Smooth muscle cell of the brain vasculature (primary cell): ENCODE data around the gene PRR13.
"Not testable (repeated sequence)": the region's sequence is repeated elsewhere in the genome, so short reads cannot be mapped to it uniquely, and the experiment has no call there.

Experiments used
- DNase-seq: peaks from one replicate; pipeline ENCODE4 v3.0.0-alpha.2; 2012; ENCODE audit warnings: low read depth, low spot score

PRR13 gene, protein sequence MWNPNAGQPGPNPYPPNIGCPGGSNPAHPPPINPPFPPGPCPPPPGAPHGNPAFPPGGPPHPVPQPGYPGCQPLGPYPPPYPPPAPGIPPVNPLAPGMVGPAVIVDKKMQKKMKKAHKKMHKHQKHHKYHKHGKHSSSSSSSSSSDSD

GRCh38 chr12:53441040-53441833, at the start of gene PRR13:
PRR13 (plus strand) TSS chr12:53441734; CDS start chr12:53442715, 981 bp downstream.
- DNase-seq, result peak; percentile 97

- no peak for DNase-seq
Observed at GRCh38 chr12:53399896-53400295, 41.6 kb upstream of the PRR13 start.

DNA sequence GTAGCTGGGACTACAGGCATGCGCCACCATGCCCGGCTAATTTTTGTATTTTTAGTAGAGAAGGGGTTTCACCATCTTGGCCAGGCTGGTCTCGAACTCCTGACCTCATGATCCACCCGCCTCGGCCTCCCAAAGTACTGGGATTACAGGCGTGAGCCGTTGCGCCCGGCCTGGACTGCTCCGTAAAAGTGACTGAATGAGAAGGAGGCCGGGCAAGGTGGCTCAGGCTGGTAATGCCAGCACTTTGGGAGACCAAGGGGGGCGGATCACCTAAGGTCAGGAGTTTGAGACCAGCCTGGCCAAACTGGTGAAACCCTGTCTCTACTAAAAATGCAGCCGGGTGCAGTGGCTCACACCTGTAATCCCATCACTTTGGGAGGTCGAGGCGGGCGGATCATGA, 39.2 kb upstream of the PRR13 start:
- DNase-seq, result not testable (repeated sequence)

DNA sequence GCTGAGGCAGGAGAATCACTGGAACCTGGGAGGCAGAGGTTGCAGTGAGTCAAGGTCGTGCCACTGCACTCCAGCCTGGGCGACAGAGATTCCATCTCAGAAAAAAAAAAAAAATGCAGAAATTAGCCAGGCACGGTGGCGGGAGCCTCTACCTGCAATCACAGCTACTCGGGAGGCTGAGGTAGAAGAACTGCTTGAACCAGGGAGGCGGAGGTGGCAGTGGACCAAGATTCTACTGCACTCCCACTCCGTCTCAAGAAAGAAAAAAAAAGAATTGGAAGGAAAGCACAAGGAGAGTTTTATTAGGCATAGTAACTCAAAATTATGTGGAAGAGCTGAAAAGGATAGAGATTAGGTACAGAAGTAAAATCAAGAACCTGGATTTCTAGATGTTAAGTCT, 38.7 kb upstream of the PRR13 start:
- no peak for DNase-seq

- DNase-seq, result no peak
Observed at GRCh38 chr12:53410951-53411350, 30.6 kb upstream of the PRR13 start.

DNA sequence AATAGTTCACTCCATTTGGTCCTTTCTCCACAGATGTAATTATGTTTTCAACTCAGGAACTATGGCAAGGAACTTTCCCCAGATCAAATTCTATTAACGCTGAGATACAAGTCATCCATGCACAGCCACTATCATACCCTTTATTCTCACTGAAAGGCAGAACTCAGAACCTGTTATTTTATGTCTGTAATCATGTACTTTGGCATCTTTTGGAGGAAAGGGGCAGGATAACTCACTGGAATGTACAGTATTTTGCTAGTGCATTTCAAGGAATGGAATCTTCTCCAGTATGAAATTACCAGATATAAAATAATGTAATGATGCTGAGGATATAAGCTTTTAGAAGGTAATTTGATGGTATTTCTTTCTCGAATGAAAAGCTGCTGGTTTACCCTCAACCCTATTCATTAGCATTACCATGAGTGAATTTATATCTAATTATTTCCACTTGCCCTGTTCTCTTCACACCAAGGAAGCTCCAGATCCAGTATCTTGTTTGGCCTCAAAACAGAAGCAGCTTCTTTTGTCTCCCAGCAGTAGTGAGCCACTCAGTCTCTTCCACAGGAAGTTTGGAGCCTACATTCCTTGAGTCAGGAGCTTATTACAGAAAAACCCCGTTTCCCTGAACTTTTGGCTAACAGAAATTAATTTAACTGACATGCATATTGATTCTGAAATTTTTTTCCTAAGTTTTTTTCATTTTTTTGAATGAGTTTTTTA, 27.9 kb upstream of the PRR13 start:
- no peak for DNase-seq

DNA sequence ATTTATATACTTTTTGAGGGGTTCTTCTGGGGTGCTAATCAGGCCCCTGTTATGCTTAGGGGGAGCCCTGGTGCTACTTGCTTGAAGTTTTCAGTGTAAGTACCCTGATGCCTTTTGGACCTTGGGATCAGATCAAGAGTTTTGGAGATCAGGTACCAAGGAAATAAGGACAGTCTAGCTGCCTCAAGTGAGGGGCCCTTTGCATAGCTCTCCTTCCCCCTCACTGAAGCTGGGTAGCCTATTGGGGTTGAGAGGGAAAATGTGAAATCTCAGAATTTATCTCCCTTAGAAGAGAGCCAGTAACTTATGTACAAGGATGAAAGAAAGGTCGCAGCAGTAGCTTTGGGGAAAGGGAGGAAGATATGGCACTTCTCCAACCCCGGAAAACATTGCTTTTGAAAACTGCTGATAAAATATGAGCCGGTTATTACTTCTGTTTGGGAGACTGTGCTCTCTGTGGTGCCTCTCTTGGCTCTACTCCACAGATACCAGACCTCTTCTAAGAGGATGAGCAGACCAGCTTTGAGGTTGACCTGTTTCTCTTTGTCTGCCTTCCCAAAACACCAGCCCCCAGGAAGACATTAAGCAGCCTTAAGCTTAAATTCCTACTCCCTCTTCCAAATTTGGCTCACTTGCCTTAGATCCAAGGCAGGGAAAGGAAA, 26.6 kb upstream of the PRR13 start:
- no peak for DNase-seq

GRCh38 chr12:53415752-53416389, 25.7 kb upstream of the PRR13 start:
- not testable (repeated sequence) for DNase-seq

DNA sequence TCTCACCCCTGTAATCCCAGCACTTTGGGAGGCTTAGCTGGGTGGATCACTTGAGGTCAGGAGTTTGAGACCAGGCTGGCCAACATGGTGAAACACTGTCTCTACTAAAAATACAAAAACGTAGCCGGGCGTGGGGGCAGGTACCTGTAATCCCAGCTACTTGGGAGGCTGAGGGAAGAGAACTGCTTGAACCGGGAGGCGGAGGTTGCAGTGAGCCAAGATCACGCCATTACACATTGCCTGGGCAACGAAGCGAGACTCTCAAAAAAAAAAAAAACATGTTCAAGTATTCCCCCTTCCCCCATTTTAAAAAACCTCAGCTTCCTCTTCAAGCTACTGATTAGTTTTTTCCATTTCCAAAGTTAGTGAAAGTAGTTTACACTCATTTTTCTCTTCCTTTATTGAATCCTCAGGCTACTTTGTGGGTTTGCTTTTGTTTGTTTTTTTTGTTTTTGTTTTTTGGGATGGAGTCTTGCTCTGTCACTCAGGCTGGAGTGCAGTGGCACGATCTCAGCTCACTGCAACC, 24.2 kb upstream of the PRR13 start:
- DNase-seq, result not testable (repeated sequence)

- DNase-seq, result no peak
Observed at GRCh38 chr12:53418221-53418620, 23.3 kb upstream of the PRR13 start.

GRCh38 chr12:53419756-53420155, 21.8 kb upstream of the PRR13 start:
- no peak for DNase-seq

DNA sequence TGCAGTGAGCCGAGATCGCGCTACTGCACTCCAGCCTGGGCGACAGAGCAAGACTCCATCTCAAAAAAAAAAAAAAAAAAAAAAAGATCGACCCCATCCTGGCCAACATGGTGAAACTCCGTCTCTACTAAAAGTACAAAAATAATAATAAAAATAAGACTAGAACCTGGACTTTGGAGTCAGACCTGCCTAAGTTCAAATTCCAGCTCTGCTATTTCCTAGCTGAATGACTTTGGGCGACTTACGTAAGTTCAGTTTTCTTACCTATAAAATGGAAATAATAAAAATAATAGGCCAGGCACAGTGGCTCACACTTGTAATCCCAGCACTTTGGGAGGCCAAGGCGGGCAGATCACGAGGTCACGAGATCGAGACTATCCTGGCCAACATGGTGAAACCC, 19.3 kb upstream of the PRR13 start:
- not testable (repeated sequence) for DNase-seq

GRCh38 chr12:53423597-53423996, 17.9 kb upstream of the PRR13 start, which contains the start of gene AMHR2:
AMHR2 (plus strand) TSS chr12:53423855; CDS start chr12:53423935, 80 bp downstream.
- no peak for DNase-seq

GRCh38 chr12:53424626-53425514, 16.7 kb upstream of the PRR13 start:
- DNase-seq, result no peak

DNA sequence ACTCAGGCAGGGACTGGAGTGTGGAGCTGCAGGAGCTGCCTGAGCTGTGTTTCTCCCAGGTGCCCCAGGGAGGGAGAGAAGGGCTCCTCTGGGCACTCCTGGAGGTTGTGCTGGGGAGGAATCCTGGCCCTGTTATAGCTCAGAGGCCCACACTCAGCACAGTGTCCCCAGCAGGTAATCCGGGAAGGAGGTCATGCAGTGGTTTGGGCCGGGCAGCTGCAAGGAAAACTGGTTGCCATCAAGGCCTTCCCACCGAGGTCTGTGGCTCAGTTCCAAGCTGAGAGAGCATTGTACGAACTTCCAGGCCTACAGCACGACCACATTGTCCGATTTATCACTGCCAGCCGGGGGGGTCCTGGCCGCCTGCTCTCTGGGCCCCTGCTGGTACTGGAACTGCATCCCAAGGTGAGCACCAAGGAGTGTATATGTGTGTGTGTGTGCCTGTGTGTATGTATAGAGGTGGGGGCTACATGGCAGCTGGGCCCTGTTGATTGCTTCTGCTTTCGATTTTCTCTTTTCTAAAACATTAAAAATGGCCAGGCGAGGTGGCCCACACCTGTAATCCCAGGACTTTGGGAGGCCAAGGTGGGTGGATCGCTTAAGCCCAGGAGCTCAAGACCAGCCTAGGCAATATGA, 15.9 kb upstream of the PRR13 start:
- no peak for DNase-seq

DNA sequence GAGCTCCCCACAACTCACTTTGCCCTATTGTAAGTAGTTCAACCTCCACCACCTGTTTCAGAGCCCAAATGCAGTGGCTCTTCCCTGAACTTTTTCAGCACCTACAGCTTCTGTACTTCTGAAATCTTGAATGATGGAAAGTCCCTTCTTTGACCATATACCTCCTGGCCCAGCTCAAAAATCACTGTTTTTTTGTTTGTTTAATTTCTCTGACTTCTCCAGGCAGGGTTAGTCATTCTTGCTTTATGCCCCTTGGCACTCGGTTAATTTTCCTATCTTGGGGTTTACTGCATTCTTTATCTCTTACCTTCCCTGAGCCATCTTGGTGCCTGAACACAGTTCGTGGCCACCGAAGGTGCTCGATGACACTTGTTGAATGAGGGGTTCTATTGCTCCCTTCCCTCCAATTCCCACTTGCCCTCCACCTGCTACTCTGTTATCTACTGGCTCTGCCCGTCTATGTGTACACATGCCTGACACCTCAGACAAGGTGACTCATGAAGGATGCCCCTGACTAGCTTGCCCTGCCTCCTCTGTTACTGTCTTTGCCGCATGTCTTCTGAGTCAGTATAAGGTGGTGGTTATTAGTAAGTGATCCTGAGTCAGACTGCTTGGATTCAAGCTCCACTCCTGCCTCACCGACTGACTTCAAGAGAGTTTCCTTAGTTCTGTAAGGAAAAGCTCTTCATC, 13.5 kb upstream of the PRR13 start:
- no peak for DNase-seq

GRCh38 chr12:53428741-53429140, 12.8 kb upstream of the PRR13 start:
- no peak for DNase-seq

DNA sequence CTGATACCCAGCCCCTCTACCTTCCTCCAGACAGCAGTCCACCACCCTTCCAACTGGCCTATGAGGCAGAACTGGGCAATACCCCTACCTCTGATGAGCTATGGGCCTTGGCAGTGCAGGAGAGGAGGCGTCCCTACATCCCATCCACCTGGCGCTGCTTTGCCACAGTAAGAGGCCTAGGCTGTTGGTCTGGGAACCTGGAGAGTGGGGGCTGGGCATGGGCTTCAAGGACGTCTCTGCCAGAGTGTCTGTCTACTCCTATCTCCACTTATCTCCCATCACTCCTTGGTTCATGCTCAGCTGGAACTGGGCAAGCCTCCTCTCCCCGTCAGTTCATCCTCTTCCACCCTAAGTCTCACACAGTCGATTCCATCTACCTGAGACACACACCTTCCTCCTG, 11.4 kb upstream of the PRR13 start:
- no peak for DNase-seq

GRCh38 chr12:53431187-53431586, 10.3 kb upstream of the PRR13 start:
- DNase-seq, result no peak
